Endodermal cell (in vitro differentiated cells): ENCODE measurements around the gene BUD31. TPM values are rescaled to one million over a fixed set of nuclear protein-coding genes. Genes with fewer than 3 reads are reported as not detected.
A peak's percentile ranks its signal among the peaks of the same experiment; 100 is the strongest.

Experiments used
- DNase-seq: peaks from one replicate; pipeline ENCODE4 v3.0.0-alpha.2; 2017
- H3K27ac ChIP-seq: 2 replicates; pipeline ENCODE4 v1.5.1; 2013; ENCODE audit warnings: mild to moderate bottlenecking, low read depth, low read length, moderate library complexity
- H3K27me3 ChIP-seq: 2 replicates; pipeline ENCODE4 v1.6.1; 2013; ENCODE audit warnings: mild to moderate bottlenecking, low read length, moderate library complexity; ENCODE audit not compliant: insufficient read depth, control insufficient read depth, poor library complexity, severe bottlenecking
- H3K36me3 ChIP-seq: 2 replicates; pipeline ENCODE4 v1.7.0; 2013; ENCODE audit warnings: mild to moderate bottlenecking, low read length, moderate library complexity; ENCODE audit not compliant: control insufficient read depth, insufficient read depth
- H3K4me1 ChIP-seq: one replicate; pipeline ENCODE4 v1.7.0; 2013; ENCODE audit warnings: low read length; ENCODE audit not compliant: control insufficient read depth, insufficient read depth
- H3K4me3 ChIP-seq: 2 replicates; pipeline ENCODE4 v1.5.1; 2013; ENCODE audit warnings: mild to moderate bottlenecking, low read length, moderate library complexity
- H3K9ac ChIP-seq: 2 replicates; pipeline ENCODE4 v1.6.1; 2013; ENCODE audit warnings: mild to moderate bottlenecking, low read length, moderate library complexity; ENCODE audit not compliant: poor library complexity, severe bottlenecking; ENCODE audit errors: extremely low read depth
- H3K9me3 ChIP-seq: 2 replicates; pipeline ENCODE4 v1.6.1; 2013; ENCODE audit warnings: mild to moderate bottlenecking, low read length, moderate library complexity; ENCODE audit not compliant: control insufficient read depth
- H3K27ac Mint-ChIP-seq: 2 replicates; pipeline ENCODE4 v1.8.0; 2020; ENCODE audit warnings: mixed read lengths
- H3K27me3 Mint-ChIP-seq: 2 replicates; pipeline ENCODE4 v1.8.0; 2021; ENCODE audit warnings: mild to moderate bottlenecking, mixed read lengths; ENCODE audit not compliant: insufficient read depth
- H3K36me3 Mint-ChIP-seq: 2 replicates; pipeline ENCODE4 v1.8.0; 2020; ENCODE audit warnings: low read depth, mixed read lengths
- H3K4me1 Mint-ChIP-seq: 2 replicates; pipeline ENCODE4 v1.8.0; 2020; ENCODE audit warnings: mixed read lengths
- H3K4me3 Mint-ChIP-seq: 2 replicates; pipeline ENCODE4 v1.8.0; 2020; ENCODE audit warnings: mild to moderate bottlenecking, moderate library complexity, mixed read lengths
- H3K9me3 Mint-ChIP-seq: 2 replicates; pipeline ENCODE4 v1.8.0; 2020; ENCODE audit warnings: mild to moderate bottlenecking, mixed read lengths
- WGBS, 2 experiments: methylation state at CpG; one replicate each; pipeline versions ENCODE4 v1.1.5 to v1.1.7; 2013; ENCODE audit warnings: missing lambda C conversion rate in 2 of 2, mixed read lengths in 1 of 2; ENCODE audit not compliant: insufficient coverage in 1 of 2, insufficient read length in 1 of 2; 5-methylcytosine and 5-hydroxymethylcytosine counted together
- total RNA-seq, 2 donors: library from RNA; stranded (reverse); fragmentation: NEBNext Ultra II Directional in 1 of 2; extraction: Animal tissue kit (Norgen Biotek cat#: 25700) in 1 of 2; gene quantifications; 2 replicates in 1 of 2; 3 replicates in 1 of 2; pipeline ENCODE4 v1.2.1, GENCODE V29; 2021
- TF ChIP-seq, protein P1 (sequence below): fragments of 200-600 bp; sonication (generic); conservative IDR thresholded peaks from 2 replicates; pipeline ENCODE4 v1.5.0; 2021; ENCODE audit warnings: antibody characterized with exemption, mild to moderate bottlenecking

The BUD31 gene
- total RNA-seq, 2 donors from 2014 or later: 102 to 117 TPM

DNA sequence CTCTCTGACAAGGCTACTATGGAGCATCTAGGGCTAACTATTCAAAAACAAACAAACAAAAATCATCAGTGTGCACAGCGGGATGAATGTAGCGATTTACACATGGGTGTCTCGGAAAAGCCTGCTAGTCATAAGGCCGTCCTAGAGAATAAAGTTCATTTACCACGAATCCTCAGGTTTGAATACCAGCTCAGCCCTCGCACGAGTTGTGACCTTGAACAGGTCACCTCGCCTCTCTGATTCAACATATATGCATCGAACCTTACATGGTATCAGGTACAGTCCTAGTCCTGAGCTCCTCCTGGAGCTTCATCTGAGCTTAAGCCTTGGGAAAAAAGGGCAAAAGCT, 56.6 kb downstream of the BUD31 start:
- DNase-seq: no peak
- H3K27ac ChIP-seq: no peak overlapping the region
- H3K9me3 ChIP-seq: no peaks in the 10 kb centered on the region
- no peaks in the 10 kb centered on the region for H3K4me1 ChIP-seq
- Mint-ChIP-seq H3K27ac (peak overlapping the region; percentile 97), H3K4me3 (peak overlapping the region; percentile 86), H3K36me3 (peaks cover 36% of the 10 kb centered on the region), H3K9me3 (no peaks in the 10 kb centered on the region), H3K27me3 (peaks cover 2% of the 10 kb centered on the region), H3K4me1 (peaks cover 9% of the 10 kb centered on the region)
- H3K9ac ChIP-seq: peak overlapping the region; percentile 92
- peaks cover 23% of the 10 kb centered on the region for H3K36me3 ChIP-seq
- H3K4me3 ChIP-seq: peak overlapping the region; percentile 94
- TF ChIP-seq, protein P1, sequence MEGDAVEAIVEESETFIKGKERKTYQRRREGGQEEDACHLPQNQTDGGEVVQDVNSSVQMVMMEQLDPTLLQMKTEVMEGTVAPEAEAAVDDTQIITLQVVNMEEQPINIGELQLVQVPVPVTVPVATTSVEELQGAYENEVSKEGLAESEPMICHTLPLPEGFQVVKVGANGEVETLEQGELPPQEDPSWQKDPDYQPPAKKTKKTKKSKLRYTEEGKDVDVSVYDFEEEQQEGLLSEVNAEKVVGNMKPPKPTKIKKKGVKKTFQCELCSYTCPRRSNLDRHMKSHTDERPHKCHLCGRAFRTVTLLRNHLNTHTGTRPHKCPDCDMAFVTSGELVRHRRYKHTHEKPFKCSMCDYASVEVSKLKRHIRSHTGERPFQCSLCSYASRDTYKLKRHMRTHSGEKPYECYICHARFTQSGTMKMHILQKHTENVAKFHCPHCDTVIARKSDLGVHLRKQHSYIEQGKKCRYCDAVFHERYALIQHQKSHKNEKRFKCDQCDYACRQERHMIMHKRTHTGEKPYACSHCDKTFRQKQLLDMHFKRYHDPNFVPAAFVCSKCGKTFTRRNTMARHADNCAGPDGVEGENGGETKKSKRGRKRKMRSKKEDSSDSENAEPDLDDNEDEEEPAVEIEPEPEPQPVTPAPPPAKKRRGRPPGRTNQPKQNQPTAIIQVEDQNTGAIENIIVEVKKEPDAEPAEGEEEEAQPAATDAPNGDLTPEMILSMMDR: no peak
- 14 to 30% methylated on average over 5 to 9 of the region's 9 CpGs for WGBS, 2 experiments
- H3K27me3 ChIP-seq: no peaks in the 10 kb centered on the region

DNA sequence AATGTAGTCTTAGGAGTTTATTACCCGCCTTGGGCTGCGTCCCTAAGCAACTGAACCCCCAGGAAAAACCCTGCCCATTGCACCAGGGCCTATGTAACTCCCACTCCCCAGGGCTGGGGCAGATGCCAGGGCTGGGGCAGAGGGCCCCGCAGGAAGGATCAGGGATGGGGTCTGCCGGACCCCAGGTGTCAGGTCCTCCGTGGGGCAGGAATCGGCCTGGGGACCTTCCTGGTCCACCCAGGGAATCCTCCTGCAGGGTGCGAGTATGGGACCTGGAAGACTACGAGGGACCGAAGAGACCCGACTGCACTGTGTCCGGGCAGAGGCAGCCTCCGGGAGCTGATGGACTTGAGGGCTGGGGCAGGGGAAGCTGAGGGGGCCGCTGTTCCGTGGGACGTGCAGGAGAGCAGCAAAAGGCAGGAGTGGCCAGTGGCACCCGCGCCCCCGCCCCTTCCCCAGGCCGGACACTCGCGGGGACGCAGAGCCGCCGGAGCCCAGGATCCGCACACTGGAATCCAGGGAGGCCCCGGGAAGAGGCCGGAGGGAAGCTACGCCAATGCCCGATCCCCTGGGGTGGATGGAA, 59.7 kb downstream of the BUD31 start:
- no peaks in the 10 kb centered on the region for H3K9me3 Mint-ChIP-seq
- peaks cover 13% of the 10 kb centered on the region for H3K4me1 Mint-ChIP-seq
- Histone ChIP-seq H3K27ac (no peak overlapping the region), H3K27me3 (no peaks in the 10 kb centered on the region), H3K36me3 (peaks cover 6% of the 10 kb centered on the region), H3K4me1 (no peaks in the 10 kb centered on the region), H3K9ac (no peak overlapping the region), H3K9me3 (no peaks in the 10 kb centered on the region), H3K4me3 (no peak overlapping the region)
- DNase-seq: no peak
- H3K27me3 Mint-ChIP-seq: peaks cover 2% of the 10 kb centered on the region
- TF ChIP-seq, protein P1: no peak
- WGBS, 2 experiments: 94 to 96% methylated on average over 13 to 29 of the region's 29 CpGs
- no peak overlapping the region for H3K27ac Mint-ChIP-seq
- H3K4me3 Mint-ChIP-seq: no peak overlapping the region
- peaks cover 12% of the 10 kb centered on the region for H3K36me3 Mint-ChIP-seq

Other genes starting within 250 kb of the BUD31 start
- not detected for gene KPNA7, start 200.9 kb upstream of the BUD31 start, total RNA-seq
- not detected for gene MYH16, start 136.1 kb upstream of the BUD31 start, total RNA-seq
- 100 to 1,000 TPM; 150 to 154 TPM for gene ARPC1A, start 83.1 kb upstream of the BUD31 start, total RNA-seq
- 10 to 100 TPM; 53.3 to 73.9 TPM for gene ARPC1B, start 34.2 kb upstream of the BUD31 start, total RNA-seq
- gene PDAP1, start 372 bp upstream of the BUD31 start, total RNA-seq: 100 to 1,000 TPM; 147 to 165 TPM
- 10 to 100 TPM; 11.9 to 12.5 TPM for gene PTCD1, start 29.8 kb downstream of the BUD31 start, total RNA-seq
- gene CPSF4, start 30.0 kb downstream of the BUD31 start, total RNA-seq: 100 to 1,000 TPM in 1 of 2 donors, 10 to 100 TPM in 1; 87.3 to 126 TPM
- gene ATP5MF, start 57.2 kb downstream of the BUD31 start, total RNA-seq: 100 to 1,000 TPM; 455 to 472 TPM
- 10 to 100 TPM; 13.7 to 16.5 TPM for gene ZNF789, start 63.9 kb downstream of the BUD31 start, total RNA-seq
- 10 to 100 TPM; 21.0 to 22.0 TPM for gene ZNF394, start 91.3 kb downstream of the BUD31 start, total RNA-seq
- gene ZKSCAN5, start 95.7 kb downstream of the BUD31 start, total RNA-seq: 10 to 100 TPM; 14.9 to 18.2 TPM
- gene FAM200A, start 143.1 kb downstream of the BUD31 start, total RNA-seq: 1 to 10 TPM; 7.7 to 8.3 TPM
- gene ZNF655, start 149.7 kb downstream of the BUD31 start, total RNA-seq: 10 to 100 TPM; 57.0 to 58.2 TPM
- gene TMEM225B, start 189.3 kb downstream of the BUD31 start, total RNA-seq: 1 to 10 TPM in 1 of 2 donors, under 1 TPM in 1; 0.26 to 3.2 TPM
- 10 to 100 TPM; 22.2 to 23.1 TPM for gene ZSCAN25, start 208.0 kb downstream of the BUD31 start, total RNA-seq